Coronary artery (tissue), 2 donors: Measurements from ENCODE around the gene GYS1.

Experiments used
- DNase-seq: peaks from one replicate; pipeline ENCODE4 v3.0.0-alpha.2; 2017; ENCODE audit warnings: low spot score
- H3K27ac ChIP-seq, 2 donors: fragments of 200-600 bp; sonication (generic); one replicate each; pipeline ENCODE4 v1.5.1; 2016 to 2019
- H3K4me3 ChIP-seq: fragments of 200-600 bp; sonication (generic); 2 replicates; pipeline ENCODE4 v1.5.1; 2016; ENCODE audit warnings: mild to moderate bottlenecking, moderate library complexity
- TF ChIP-seq, protein P1 (sequence below): fragments of 200-600 bp; sonication (generic); IDR thresholded peaks from one replicate; pipeline ENCODE4 v1.5.1; 2019; ENCODE audit warnings: antibody characterized with exemption

The GYS1 gene

DNA sequence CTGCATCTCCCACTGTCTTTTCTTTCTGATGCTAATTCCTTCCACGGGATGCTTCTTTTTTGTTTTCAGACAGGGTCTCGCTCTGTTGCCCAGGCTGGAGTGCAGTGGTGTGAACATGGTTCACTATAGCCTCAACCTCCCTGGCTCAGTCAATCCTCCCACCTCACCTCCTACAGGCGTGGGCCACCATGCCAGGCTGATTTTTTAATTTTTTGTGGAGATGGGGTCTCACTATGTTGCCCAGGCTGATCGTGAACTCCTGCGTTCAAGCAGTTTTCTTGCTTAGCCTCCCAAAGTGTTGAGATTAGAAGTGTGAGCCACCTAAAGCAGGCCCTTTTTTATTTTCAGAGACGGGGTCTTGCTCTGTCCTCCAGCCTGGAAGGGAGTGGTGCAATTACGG, 4.8 kb downstream of the GYS1 start:
- H3K27ac ChIP-seq, result no peak overlapping the region
- H3K4me3 ChIP-seq, result no peak overlapping the region
- TF ChIP-seq, protein P1, sequence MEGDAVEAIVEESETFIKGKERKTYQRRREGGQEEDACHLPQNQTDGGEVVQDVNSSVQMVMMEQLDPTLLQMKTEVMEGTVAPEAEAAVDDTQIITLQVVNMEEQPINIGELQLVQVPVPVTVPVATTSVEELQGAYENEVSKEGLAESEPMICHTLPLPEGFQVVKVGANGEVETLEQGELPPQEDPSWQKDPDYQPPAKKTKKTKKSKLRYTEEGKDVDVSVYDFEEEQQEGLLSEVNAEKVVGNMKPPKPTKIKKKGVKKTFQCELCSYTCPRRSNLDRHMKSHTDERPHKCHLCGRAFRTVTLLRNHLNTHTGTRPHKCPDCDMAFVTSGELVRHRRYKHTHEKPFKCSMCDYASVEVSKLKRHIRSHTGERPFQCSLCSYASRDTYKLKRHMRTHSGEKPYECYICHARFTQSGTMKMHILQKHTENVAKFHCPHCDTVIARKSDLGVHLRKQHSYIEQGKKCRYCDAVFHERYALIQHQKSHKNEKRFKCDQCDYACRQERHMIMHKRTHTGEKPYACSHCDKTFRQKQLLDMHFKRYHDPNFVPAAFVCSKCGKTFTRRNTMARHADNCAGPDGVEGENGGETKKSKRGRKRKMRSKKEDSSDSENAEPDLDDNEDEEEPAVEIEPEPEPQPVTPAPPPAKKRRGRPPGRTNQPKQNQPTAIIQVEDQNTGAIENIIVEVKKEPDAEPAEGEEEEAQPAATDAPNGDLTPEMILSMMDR, result no peak
- no peak for DNase-seq

DNA sequence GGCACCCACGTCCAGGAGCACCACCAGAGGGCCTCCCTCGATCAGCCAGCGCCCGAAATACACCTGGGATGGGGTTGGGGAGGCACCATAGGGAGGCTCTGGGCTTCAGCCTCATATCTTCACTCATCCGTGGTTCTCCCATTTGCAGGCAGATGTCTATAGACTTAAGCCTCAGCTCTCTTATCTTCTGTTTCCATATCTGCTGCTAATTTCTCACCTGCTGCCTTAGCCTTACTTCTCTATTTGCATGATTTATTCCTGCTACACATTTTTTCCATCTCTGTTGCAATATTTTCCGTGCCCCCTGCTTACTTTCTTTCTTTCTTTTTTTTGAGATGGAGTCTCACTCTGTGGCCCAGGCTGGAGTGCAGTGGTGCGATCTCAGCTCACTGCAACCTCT, 5.8 kb downstream of the GYS1 start:
- TF ChIP-seq, protein P1, result no peak
- H3K4me3 ChIP-seq, result no peak overlapping the region
- no peak overlapping the region for H3K27ac ChIP-seq
- DNase-seq, result no peak

DNA sequence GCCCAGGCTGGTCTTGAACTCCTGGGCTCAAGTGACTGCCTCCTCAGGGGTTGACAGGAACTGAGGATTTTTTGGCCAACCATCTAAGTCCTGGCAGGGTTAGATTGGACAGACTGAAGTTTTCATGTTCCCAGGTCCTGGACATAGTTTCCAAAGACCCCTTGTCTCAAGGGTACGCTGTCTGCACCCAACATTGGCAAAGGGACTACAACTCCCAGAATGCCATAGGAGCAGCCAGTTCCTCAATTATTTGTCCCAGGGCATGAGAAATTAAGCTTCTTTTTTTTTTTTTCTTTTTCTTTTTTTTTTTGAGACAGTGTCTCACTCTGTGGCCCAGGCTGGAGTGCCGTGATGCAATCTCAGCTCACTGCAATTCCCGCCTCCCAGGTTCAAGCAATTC, 6.9 kb downstream of the GYS1 start:
- TF ChIP-seq, protein P1, result no peak
- Histone ChIP-seq H3K4me3 (no peak overlapping the region), H3K27ac (no peak overlapping the region)
- DNase-seq, result no peak

DNA sequence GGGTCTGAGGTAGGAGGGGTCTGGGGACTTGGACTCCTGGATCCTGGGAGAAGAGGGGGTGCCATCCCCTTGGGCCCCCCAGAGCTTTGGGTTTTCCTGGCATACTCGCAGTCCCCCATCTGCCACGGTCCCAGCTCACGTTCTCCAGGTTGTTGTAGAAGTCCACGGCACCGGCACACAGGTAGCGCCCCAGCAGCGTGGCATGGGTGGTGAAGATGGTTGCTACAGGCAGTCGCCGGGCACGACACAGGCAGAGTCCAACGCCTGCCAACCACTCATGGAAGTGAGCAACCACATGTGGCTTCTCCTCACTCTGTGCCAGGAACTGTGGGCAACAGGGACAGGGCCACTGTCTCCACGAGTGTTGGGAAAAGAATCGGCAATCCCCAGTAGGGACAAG, 7.4 kb downstream of the GYS1 start:
- Histone ChIP-seq H3K4me3 (no peak overlapping the region), H3K27ac (no peak overlapping the region)
- TF ChIP-seq, protein P1, result no peak
- no peak for DNase-seq

DNA sequence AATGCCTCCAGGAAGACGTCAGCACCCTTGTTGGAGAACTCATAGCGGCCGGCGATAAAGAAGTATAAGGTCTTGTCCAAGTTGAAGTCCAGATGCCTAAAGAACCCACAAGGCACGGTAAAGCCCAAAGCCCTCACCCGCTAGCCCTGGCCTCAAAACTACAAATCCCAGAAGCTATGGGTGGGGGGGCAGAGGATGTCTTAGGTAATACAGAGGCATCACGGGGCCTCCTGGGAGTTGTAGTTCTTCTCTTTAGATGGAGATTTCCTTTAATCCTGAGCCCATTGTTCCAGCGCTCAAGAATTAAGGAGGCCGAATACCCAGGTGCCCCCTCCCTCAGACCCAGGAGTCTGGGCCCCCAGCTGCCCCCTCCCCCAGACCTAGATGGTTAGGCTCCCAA, 10.8 kb downstream of the GYS1 start:
- H3K27ac ChIP-seq, result no peak overlapping the region
- TF ChIP-seq, protein P1, result no peak
- no peak for DNase-seq
- H3K4me3 ChIP-seq, result no peak overlapping the region

DNA sequence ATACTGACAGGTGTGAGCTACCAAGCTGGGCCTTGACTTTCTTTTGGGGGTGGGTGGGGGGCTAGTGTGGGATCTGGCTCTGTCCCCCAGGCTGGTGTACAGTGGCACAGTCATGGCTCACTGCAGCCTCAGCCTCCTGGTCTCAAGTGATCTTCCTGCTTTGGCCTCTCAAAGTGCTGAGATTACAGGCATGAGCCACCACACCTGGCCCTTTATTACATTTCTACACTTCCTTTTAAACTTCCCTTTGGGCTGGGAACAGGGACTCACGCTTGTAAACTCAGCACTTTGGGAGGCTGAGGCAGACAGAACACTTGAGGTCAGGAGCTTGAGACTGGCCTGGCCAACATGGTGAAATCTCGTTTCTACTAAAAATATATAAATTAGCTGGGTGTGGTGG, 16.0 kb downstream of the GYS1 start:
- TF ChIP-seq, protein P1, result no peak
- no peak for DNase-seq
- H3K27ac ChIP-seq, result peak overlapping the region; percentile 4 to 97
- H3K4me3 ChIP-seq, result no peak overlapping the region

DNA sequence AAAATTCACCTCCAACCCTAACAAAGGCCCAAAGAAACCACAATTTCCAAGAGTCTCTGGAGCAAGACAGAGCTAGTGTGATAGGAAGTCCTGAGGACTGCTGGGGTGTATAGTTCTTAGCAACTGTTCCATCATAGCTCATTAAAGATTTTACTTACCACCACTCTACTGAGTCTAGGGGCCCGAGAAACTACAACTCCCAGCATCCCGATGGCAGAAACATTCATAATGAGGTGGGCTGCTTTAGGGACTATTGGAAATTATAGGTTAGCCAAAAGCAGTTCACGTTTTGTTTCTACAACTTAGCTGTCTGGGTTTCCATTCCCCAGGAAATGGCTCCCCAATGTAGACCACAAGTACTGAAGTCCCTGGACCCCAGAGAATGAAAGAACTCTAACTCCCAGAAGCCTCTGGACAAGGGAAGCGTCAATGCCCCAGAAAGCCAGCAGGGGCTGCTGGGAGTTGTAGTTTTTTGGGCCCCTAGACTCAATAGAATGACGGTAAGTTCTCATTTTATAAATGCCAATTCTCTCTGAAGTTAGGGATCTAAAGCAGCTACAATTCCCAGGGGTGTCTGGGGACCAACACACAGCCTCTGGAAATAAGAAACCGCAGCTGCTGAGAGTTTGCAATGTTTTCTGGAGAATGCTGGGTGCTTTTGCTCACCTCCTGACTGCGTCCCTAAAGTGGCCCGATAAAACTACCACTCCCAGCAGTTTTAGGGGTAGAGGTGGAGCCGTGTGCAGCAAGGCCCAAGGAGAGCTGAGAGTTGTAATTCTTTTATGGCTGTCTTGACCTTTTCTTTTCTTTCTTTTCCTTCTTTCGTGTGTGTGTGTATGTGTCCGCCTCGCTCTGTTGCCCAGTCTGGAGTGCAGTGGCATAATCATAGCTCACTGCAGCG, 16.9 kb downstream of the GYS1 start:
- DNase-seq, result no peak
- no peak overlapping the region for H3K27ac ChIP-seq
- H3K4me3 ChIP-seq, result no peak overlapping the region
- TF ChIP-seq, protein P1, result no peak
